ENCODE data around the gene OR2V2. TPM values are rescaled to one million over a fixed set of nuclear protein-coding genes. Genes with fewer than 3 reads are reported as not detected.

The OR2V2 gene
- total and polyA plus RNA-seq, 2 donors (not counting 1 experiment from before 2014, with no cell fraction given), result not detected

DNA sequence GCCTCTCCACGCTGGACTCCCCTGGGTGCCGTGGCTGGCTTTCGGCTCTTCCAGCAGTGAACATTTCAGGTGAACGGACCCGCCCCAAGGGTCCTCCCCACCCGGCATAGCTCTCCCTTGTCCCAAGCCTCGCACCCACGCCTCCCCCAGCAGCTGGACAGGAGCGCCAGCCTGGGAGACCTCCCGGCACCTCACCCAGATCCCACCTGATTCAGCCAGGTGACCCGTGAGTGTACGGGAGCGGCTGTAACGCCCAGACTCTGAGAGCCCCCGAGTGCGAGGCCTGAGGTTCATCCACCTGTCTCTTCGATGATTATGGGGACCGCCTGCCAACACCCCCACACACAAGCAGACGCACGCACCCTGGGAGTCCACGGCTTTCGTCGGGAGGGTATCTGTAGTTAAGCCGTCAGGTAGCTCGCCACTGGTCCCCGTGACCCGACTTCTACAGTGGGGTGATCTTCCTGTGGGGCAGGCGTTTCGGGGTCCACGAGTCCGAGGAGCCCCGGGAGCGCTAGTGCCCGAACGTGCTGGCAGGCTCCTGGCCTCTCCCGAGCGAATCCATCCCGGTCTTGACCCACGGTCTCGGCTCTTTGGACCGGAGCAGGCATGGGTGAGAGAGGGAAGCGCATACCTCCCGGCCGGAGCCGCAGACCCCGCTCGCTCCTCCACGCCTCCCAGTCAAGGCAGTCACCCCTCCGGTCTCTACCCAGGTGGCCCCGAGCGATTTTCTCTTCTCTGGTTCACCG, 42.8 kb downstream of the OR2V2 start:
- no peaks in the 10 kb centered on the region for H3K9me3 Mint-ChIP-seq (ENCODE audit: insufficient read depth)
- CTCF ChIA-PET, result interaction anchor here (0.7 to 7.7 kb wide), 11 partner anchors 9 to 405 kb away, joined by 3 to 105 read pairs (median 5); partner anchors contain the start of genes TRIM41, TRIM52 and TRIM7
- Histone ChIP-seq H3K4me1 (ENCODE audit: control insufficient read depth in 2 of 2, insufficient read depth in 2 of 2, low read length in 2 of 2) (peaks cover 7 to 36% of the 10 kb centered on the region in 2 donors), H2AFZ (ENCODE audit: insufficient read depth, low read depth, low read length, poor library complexity, severe bottlenecking) (peak overlapping the region; percentile 77), H3K27ac (ENCODE audit: low read length in 2 of 2) (peak overlapping the region; percentile 62 to 69), H3K27me3 (replicated peaks in 1 of 4; ENCODE audit: control extremely low read depth in 1 of 4, control insufficient read depth in 3 of 4, insufficient read depth in 4 of 4, low read length in 3 of 4) (no peaks in the 10 kb centered on the region), H3K4me3 (ENCODE audit: control extremely low read depth in 1 of 5, extremely low read depth in 1 of 5, insufficient read depth in 1 of 5, low read depth in 2 of 5, low read length in 4 of 5) (peak overlapping the region; percentile 86 to 98 (median 93)), H4K20me1 (ENCODE audit: control insufficient read depth, insufficient read depth, low read length, poor library complexity, severe bottlenecking) (no peaks in the 10 kb centered on the region), H3K4me2 (replicated peaks; ENCODE audit: low read depth, low read length, poor library complexity, severe bottlenecking) (peak overlapping the region; percentile 91), H3K36me3 (replicated peaks in 1 of 2; ENCODE audit: control extremely low read depth in 1 of 2, control insufficient read depth in 1 of 2, extremely low read depth in 1 of 2, insufficient read depth in 2 of 2, low read length in 1 of 2) (no peaks in the 10 kb centered on the region), H3K9me3 (ENCODE audit: control extremely low read depth in 1 of 3, control insufficient read depth in 2 of 3, insufficient read depth in 1 of 3, low read length in 2 of 3) (peaks cover 0 to 22% (median 0%) of the 10 kb centered on the region in 3 donors), H3K79me2 (ENCODE audit: control insufficient read depth, insufficient read depth, low read length) (no peaks in the 10 kb centered on the region), H3K9ac (ENCODE audit: low read length) (peak overlapping the region; percentile 76)
- under 1% methylated on average over 48 of the region's 52 CpGs for WGBS (ENCODE audit: insufficient coverage)
- TF ChIP-seq EZH2 (IDR thresholded peaks at IDR 0.05; ENCODE audit: borderline replicate concordance, insufficient read depth, low read depth, low read length, poor library complexity, severe bottlenecking) (no peak), CTCF (IDR thresholded peaks at IDR 0.05) (no peak)
- ATAC-seq (ENCODE audit: low read depth), result no peak
- H3K4me3 Mint-ChIP-seq, result peak overlapping the region; percentile 97
- intact Hi-C loops (cut with micrococcal nuclease), result loop anchor here (2.0 kb wide), 2 partner anchors 17 to 329 kb away; partner anchors contain the start of gene ZFP62
- peak; percentile 69 for DNase-seq
- H3K27me3 Mint-ChIP-seq, result peaks cover 10% of the 10 kb centered on the region
- POLR2A ChIA-PET, result interaction anchor here (1.5 to 7.2 kb wide), 10 partner anchors 9 to 387 kb away, joined by 6 to 74 read pairs (median 11); partner anchors contain the start of genes TRIM41, TRIM52 and TRIM7
- peaks cover 50% of the 10 kb centered on the region for H3K4me1 Mint-ChIP-seq
- peak overlapping the region; percentile 97 for H3K27ac Mint-ChIP-seq

All from B cell (primary cell).